Neural progenitor cell (in vitro differentiated cells): ENCODE results near the gene VTI1A. TPM values are rescaled to one million over a fixed set of nuclear protein-coding genes. Genes with fewer than 3 reads are reported as not detected.

Experiments
- DNase-seq: peaks from one replicate; pipeline ENCODE4 v3.0.0-alpha.2; 2016; ENCODE audit warnings: low spot score
- H2AFZ ChIP-seq: fragments of 200-600 bp; sonication (generic); replicated peaks from 2 replicates; pipeline ENCODE4 v1.6.1; 2016; ENCODE audit warnings: antibody characterized with exemption
- H3F3A ChIP-seq: fragments of 200-600 bp; sonication (generic); 2 replicates; pipeline ENCODE4 v1.6.1; 2016; ENCODE audit warnings: antibody characterized with exemption, low read depth
- H3K27ac ChIP-seq: fragments of 200-600 bp; sonication (generic); 2 replicates; pipeline ENCODE4 v1.5.1; 2016; ENCODE audit warnings: mild to moderate bottlenecking
- H3K27me3 ChIP-seq: fragments of 200-600 bp; sonication (generic); 2 replicates; pipeline ENCODE4 v1.6.1; 2016; ENCODE audit warnings: mild to moderate bottlenecking, moderate library complexity
- H3K36me3 ChIP-seq: fragments of 200-600 bp; sonication (generic); 2 replicates; pipeline ENCODE4 v1.5.1; 2016
- H3K4me1 ChIP-seq: fragments of 200-600 bp; sonication (generic); 2 replicates; pipeline ENCODE4 v1.6.1; 2016; ENCODE audit warnings: mixed run types
- H3K4me2 ChIP-seq: fragments of 200-600 bp; sonication (generic); 2 replicates; pipeline ENCODE4 v1.6.1; 2016
- H3K4me3 ChIP-seq: fragments of 200-600 bp; sonication (generic); 2 replicates; pipeline ENCODE4 v1.5.1; 2016
- H3K79me2 ChIP-seq: fragments of 200-600 bp; sonication (generic); 2 replicates; pipeline ENCODE4 v1.6.1; 2016; ENCODE audit warnings: low read depth
- H3K9ac ChIP-seq: fragments of 200-600 bp; sonication (generic); 2 replicates; pipeline ENCODE4 v1.6.1; 2016
- H3K9me3 ChIP-seq: fragments of 200-600 bp; sonication (generic); 2 replicates; pipeline ENCODE4 v1.5.1; 2016; ENCODE audit warnings: low read depth
- H4K20me1 ChIP-seq: fragments of 200-600 bp; sonication (generic); 2 replicates; pipeline ENCODE4 v1.6.1; 2016; ENCODE audit warnings: low read depth
- H3K27ac Mint-ChIP-seq: 3 replicates; pipeline ENCODE4 v1.8.0; 2021; ENCODE audit warnings: mixed read lengths
- H3K27me3 Mint-ChIP-seq: 2 replicates; pipeline ENCODE4 v1.8.0; 2022; ENCODE audit warnings: low read depth, mild to moderate bottlenecking, inconsistent platforms, moderate library complexity, mixed read lengths; ENCODE audit not compliant: insufficient read depth
- H3K36me3 Mint-ChIP-seq: 3 replicates; pipeline ENCODE4 v1.8.0; 2021; ENCODE audit warnings: mixed read lengths
- H3K4me1 Mint-ChIP-seq: 3 replicates; pipeline ENCODE4 v1.8.0; 2021; ENCODE audit warnings: mixed read lengths
- H3K4me3 Mint-ChIP-seq: 3 replicates; pipeline ENCODE4 v1.8.0; 2021; ENCODE audit warnings: mild to moderate bottlenecking, moderate library complexity, mixed read lengths
- H3K9me3 Mint-ChIP-seq: 3 replicates; pipeline ENCODE4 v1.8.0; 2020; ENCODE audit warnings: mixed read lengths
- EZH2 ChIP-seq: fragments of 200-600 bp; sonication (generic); IDR thresholded peaks from 2 replicates; pipeline ENCODE4 v1.6.1; 2017; ENCODE audit warnings: antibody characterized with exemption, mild to moderate bottlenecking, moderate library complexity
- EZH2phosphoT487 ChIP-seq: fragments of 200-600 bp; sonication (generic); IDR thresholded peaks from 2 replicates; pipeline ENCODE4 v1.6.1; 2017; ENCODE audit warnings: antibody characterized with exemption
- total RNA-seq: library from RNA; depleted of rRNA; stranded (reverse); fragments of >200 nt; gene quantifications from 2 replicates; pipeline ENCODE4 v1.2.3, GENCODE V29; 2015; ENCODE audit warnings: low replicate concordance
- TF ChIP-seq, protein P1 (sequence below): fragments of 200-600 bp; sonication (generic); IDR thresholded peaks from 2 replicates; pipeline ENCODE4 v1.5.1; 2017; ENCODE audit warnings: antibody characterized with exemption, mild to moderate bottlenecking

Gene VTI1A
- total RNA-seq, 1 donor from 2014 or later, result 28.8 TPM

DNA sequence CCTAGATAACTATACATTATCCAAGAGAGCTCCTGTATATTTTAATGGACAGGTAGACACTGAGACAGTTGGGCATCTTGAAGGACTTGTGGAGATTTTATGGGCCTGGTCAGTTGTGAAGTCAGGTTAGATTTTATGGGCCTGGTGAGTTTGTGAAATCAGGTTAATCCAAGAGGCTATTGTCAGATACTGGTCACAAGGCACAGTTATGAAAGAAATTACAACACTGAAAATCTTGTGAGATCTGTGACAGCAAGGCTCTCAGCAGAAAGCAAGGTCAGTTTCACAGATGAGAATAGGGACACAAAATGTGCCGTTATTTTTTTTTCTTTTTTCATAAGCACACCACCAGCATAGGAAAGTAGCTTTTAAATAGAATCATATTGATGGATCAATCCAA is 167.6 kb downstream of the VTI1A start:
- peaks cover 12% of the 10 kb centered on the region for H3K9me3 Mint-ChIP-seq
- Histone ChIP-seq H2AFZ (no peak overlapping the region), H3K27me3 (no peaks in the 10 kb centered on the region), H4K20me1 (no peaks in the 10 kb centered on the region), H3K9me3 (no peaks in the 10 kb centered on the region), H3K36me3 (peaks cover 4% of the 10 kb centered on the region), H3K9ac (no peak overlapping the region), H3K4me3 (no peak overlapping the region), H3K79me2 (no peaks in the 10 kb centered on the region), H3F3A (no peaks in the 10 kb centered on the region), H3K27ac (no peak overlapping the region), H3K4me2 (no peak overlapping the region), H3K4me1 (no peaks in the 10 kb centered on the region)
- TF ChIP-seq EZH2phosphoT487, result no peak
- TF ChIP-seq EZH2, result no peak
- TF ChIP-seq, protein P1, sequence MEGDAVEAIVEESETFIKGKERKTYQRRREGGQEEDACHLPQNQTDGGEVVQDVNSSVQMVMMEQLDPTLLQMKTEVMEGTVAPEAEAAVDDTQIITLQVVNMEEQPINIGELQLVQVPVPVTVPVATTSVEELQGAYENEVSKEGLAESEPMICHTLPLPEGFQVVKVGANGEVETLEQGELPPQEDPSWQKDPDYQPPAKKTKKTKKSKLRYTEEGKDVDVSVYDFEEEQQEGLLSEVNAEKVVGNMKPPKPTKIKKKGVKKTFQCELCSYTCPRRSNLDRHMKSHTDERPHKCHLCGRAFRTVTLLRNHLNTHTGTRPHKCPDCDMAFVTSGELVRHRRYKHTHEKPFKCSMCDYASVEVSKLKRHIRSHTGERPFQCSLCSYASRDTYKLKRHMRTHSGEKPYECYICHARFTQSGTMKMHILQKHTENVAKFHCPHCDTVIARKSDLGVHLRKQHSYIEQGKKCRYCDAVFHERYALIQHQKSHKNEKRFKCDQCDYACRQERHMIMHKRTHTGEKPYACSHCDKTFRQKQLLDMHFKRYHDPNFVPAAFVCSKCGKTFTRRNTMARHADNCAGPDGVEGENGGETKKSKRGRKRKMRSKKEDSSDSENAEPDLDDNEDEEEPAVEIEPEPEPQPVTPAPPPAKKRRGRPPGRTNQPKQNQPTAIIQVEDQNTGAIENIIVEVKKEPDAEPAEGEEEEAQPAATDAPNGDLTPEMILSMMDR, result no peak
- no peak overlapping the region for H3K27ac Mint-ChIP-seq
- H3K27me3 Mint-ChIP-seq, result peaks cover 1% of the 10 kb centered on the region
- H3K4me3 Mint-ChIP-seq, result no peak overlapping the region
- no peak for DNase-seq
- H3K36me3 Mint-ChIP-seq, result peaks cover 3% of the 10 kb centered on the region
- no peaks in the 10 kb centered on the region for H3K4me1 Mint-ChIP-seq

DNA sequence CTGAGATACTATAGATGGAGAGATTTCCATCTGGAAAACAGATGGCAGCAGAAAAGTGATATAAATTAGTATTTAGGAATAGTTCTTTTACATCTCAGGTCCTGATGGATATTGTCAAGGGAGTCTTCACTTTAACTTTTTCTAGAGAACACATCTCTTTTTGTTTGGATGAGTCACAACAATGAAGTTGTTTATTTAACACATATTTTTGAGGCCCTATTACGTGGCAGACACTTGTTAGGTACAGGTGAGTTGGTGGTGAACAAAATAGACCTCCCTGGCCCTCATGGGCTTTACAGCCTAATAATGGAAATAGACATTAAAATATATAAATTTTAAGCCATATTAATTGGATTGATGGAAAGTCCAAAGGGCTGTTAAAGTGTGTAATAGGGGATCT is 168.3 kb downstream of the VTI1A start:
- Histone ChIP-seq H3K4me1 (no peaks in the 10 kb centered on the region), H3K27ac (no peak overlapping the region), H3K9ac (no peak overlapping the region), H3K9me3 (no peaks in the 10 kb centered on the region), H3F3A (no peaks in the 10 kb centered on the region), H2AFZ (no peak overlapping the region), H3K4me2 (no peak overlapping the region), H3K36me3 (peaks cover 4% of the 10 kb centered on the region), H3K27me3 (no peaks in the 10 kb centered on the region), H3K79me2 (no peaks in the 10 kb centered on the region), H4K20me1 (no peaks in the 10 kb centered on the region), H3K4me3 (no peak overlapping the region)
- peaks cover 13% of the 10 kb centered on the region for H3K9me3 Mint-ChIP-seq
- no peak for TF ChIP-seq EZH2phosphoT487
- TF ChIP-seq EZH2, result no peak
- TF ChIP-seq, protein P1, result no peak
- no peaks in the 10 kb centered on the region for H3K4me1 Mint-ChIP-seq
- H3K27me3 Mint-ChIP-seq, result no peaks in the 10 kb centered on the region
- peaks cover 4% of the 10 kb centered on the region for H3K36me3 Mint-ChIP-seq
- no peak for DNase-seq
- H3K27ac Mint-ChIP-seq, result no peak overlapping the region
- H3K4me3 Mint-ChIP-seq, result no peak overlapping the region

GRCh38 chr10:112616647-112617046 is 169.6 kb downstream of the VTI1A start:
- Histone ChIP-seq H2AFZ (no peak overlapping the region), H3K79me2 (no peaks in the 10 kb centered on the region)

More at GRCh38 chr10:112616647-112617046, 169.6 kb downstream of the VTI1A start:
- peaks cover 4% of the 10 kb centered on the region for H3K36me3 Mint-ChIP-seq
- TF ChIP-seq, protein P1, result no peak
- no peak for TF ChIP-seq EZH2
- TF ChIP-seq EZH2phosphoT487, result no peak
- no peak overlapping the region for H3K4me3 Mint-ChIP-seq
- peaks cover 13% of the 10 kb centered on the region for H3K9me3 Mint-ChIP-seq
- Histone ChIP-seq H4K20me1 (no peaks in the 10 kb centered on the region), H3K4me2 (no peak overlapping the region), H3K9ac (no peak overlapping the region), H3F3A (no peaks in the 10 kb centered on the region), H3K36me3 (peaks cover 4% of the 10 kb centered on the region), H3K4me1 (no peaks in the 10 kb centered on the region), H3K4me3 (no peak overlapping the region), H3K9me3 (no peaks in the 10 kb centered on the region), H3K27ac (no peak overlapping the region), H3K27me3 (no peaks in the 10 kb centered on the region)
- no peaks in the 10 kb centered on the region for H3K4me1 Mint-ChIP-seq
- H3K27me3 Mint-ChIP-seq, result no peaks in the 10 kb centered on the region
- no peak overlapping the region for H3K27ac Mint-ChIP-seq
- DNase-seq, result no peak
